Activated CD4-positive, alpha-beta memory T cell treated with anti-CD3 and anti-CD28 coated beads for 36 hours (primary cell): Measurements from ENCODE around the gene TPT1. TPM values are rescaled to one million over a fixed set of nuclear protein-coding genes. Genes with fewer than 3 reads are reported as not detected.
"Not testable (repeated sequence)": the region's sequence is repeated elsewhere in the genome, so short reads cannot be mapped to it uniquely, and the experiment has no call there.

Source experiments
- CTCF ChIA-PET: fragments of 350-600 bp; sonication (Branson Sonifier 250); formaldehyde crosslinking; loops from one replicate; lab custom pipeline; 2021; ENCODE audit warnings: antibody characterized with exemption, inconsistent platforms; lab: Charles Lee
- POLR2A ChIA-PET: fragments of 350-600 bp; sonication (Branson Sonifier 250); formaldehyde crosslinking; loops from one replicate; lab custom pipeline; 2021; ENCODE audit warnings: antibody characterized with exemption; lab: Charles Lee
- DNase-seq: peaks from one replicate; pipeline ENCODE4 v3.0.0-alpha.2; 2020
- H3K27ac Mint-ChIP-seq: one replicate; pipeline ENCODE4 v1.8.0; 2021; ENCODE audit warnings: mixed read lengths
- H3K27me3 Mint-ChIP-seq: one replicate; pipeline ENCODE4 v1.8.0; 2021; ENCODE audit warnings: mixed read lengths
- H3K36me3 Mint-ChIP-seq: one replicate; pipeline ENCODE4 v1.8.0; 2021; ENCODE audit warnings: mixed read lengths
- H3K4me1 Mint-ChIP-seq: one replicate; pipeline ENCODE4 v1.8.0; 2021; ENCODE audit warnings: low read depth, mixed read lengths
- H3K4me3 Mint-ChIP-seq: one replicate; pipeline ENCODE4 v1.8.0; 2021; ENCODE audit warnings: mild to moderate bottlenecking, mixed read lengths
- H3K9me3 Mint-ChIP-seq: one replicate; pipeline ENCODE4 v1.8.0; 2021; ENCODE audit warnings: mixed read lengths
- intact Hi-C: fragments of 100-400 bp; cut with micrococcal nuclease; formaldehyde crosslinking; loops from one replicate; pipeline ENCODE4 v1.15.1; 2023
- total RNA-seq, 2 experiments: library from RNA; stranded (reverse); gene quantifications; one replicate each; pipeline ENCODE4 v1.2.3, GENCODE V29; 2021

The TPT1 gene
- total RNA-seq, 2 experiments from 2014 or later = 3,227 to 3,264 TPM

DNA sequence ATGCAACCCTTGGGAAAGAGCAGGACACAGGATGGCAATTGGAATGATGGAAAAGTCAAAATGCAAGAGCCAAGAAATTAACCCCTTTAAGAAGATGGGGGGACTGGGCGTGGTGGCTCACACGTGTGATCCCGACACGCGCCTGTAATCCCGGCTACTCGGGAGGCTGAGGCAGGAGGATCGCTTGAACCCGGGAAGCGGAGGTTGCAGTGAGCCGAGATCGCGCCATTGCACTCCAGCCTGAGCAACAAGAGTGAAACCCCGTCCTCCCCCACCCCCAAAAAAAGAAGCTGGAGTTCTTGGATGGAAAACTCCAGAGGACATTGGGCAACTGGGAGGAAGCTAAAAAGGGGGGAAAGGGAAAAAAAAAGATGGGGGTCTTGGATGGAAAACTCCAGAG, 1.7 kb upstream of the TPT1 start:
- intact Hi-C loops = loop anchor here (5.0 kb wide), 2 partner anchors 825 to 840 kb away; partner anchors contain the start of gene LCP1
- peak overlapping the region; percentile 94 for H3K4me3 Mint-ChIP-seq
- POLR2A ChIA-PET = interaction anchor here (3.9 kb wide), 1 partner anchor 25 kb away, joined by 31 read pairs; no protein-coding TSS in a partner anchor
- peaks cover 51% of the 10 kb centered on the region for H3K36me3 Mint-ChIP-seq
- H3K9me3 Mint-ChIP-seq, H3K27me3 Mint-ChIP-seq, CTCF ChIA-PET, DNase-seq: not testable (repeated sequence)
- peak overlapping the region; percentile 38 for H3K27ac Mint-ChIP-seq
- peaks cover 30% of the 10 kb centered on the region for H3K4me1 Mint-ChIP-seq

DNA sequence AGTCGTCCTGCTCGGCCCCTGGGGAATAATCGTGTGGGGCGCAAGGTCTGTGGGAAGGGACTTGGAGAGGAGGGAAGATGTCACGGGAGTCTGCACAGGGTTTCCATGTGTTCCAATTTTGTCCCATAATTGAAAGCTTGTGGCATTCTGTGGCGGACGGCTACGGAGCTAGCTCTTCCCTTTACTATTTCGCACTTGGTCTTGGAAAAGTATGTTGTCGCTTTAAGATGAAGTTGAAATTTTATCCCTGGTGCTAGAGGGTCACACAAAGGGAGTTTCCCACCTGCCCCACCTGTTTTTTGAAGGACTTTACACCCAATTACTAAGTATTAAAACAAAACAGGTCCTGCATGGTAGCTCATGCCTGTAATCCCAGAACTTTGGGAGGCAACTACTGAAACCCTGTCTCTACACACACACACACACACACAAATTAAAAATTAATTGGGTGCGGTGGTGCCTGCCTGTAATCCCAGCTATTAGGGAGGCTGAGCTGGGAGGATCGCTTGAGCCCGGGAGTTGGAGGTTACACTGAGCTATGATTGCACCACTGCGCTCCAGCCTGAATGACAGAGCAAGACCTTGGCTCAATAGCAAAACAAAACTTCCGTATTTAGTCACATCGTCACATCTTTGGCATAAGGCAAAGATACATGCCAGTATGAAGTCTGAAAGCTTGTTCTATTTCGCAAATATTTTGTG, 967 bp upstream of the TPT1 start:
- Mint-ChIP-seq H3K4me3 (peak overlapping the region; percentile 94), H3K4me1 (peaks cover 37% of the 10 kb centered on the region), H3K27ac (peak overlapping the region; percentile 99), H3K9me3 (no peaks in the 10 kb centered on the region), H3K27me3 (no peaks in the 10 kb centered on the region), H3K36me3 (peaks cover 55% of the 10 kb centered on the region)
- intact Hi-C loops = loop anchor here (1.0 to 5.0 kb wide), 8 partner anchors 25 to 840 kb away; partner anchors contain the start of genes COG3, GTF2F2 and LCP1
- POLR2A ChIA-PET = interaction anchor here (0.6 to 3.9 kb wide), 9 partner anchors 10 to 354 kb away, joined by 3 to 31 read pairs (median 11); partner anchors contain the start of genes COG3 and SLC25A30
- no peak for DNase-seq
- CTCF ChIA-PET = interaction anchor here (1.1 to 2.5 kb wide), 6 partner anchors 8 to 76 kb away, joined by 3 to 10 read pairs (median 4); partner anchors contain the start of gene SLC25A30

GRCh38 chr13:45340422-45341033, 455 bp downstream of the TPT1 start:
- intact Hi-C loops = loop anchor here (1.0 to 5.0 kb wide), 9 partner anchors 27 to 842 kb away; partner anchors contain the start of genes COG3, GTF2F2, LCP1 and SLC25A30
- Mint-ChIP-seq H3K9me3 (no peaks in the 10 kb centered on the region), H3K4me1 (peaks cover 51% of the 10 kb centered on the region), H3K4me3 (peak overlapping the region; percentile 94), H3K27me3 (no peaks in the 10 kb centered on the region), H3K36me3 (peaks cover 64% of the 10 kb centered on the region), H3K27ac (peak overlapping the region; percentile 99)
- POLR2A ChIA-PET = interaction anchor here (0.6 to 3.9 kb wide), 12 partner anchors 9 to 1082 kb away, joined by 3 to 31 read pairs (median 4); partner anchors contain the start of genes COG3 and SLC25A30
- DNase-seq = peak; percentile 92
- CTCF ChIA-PET = interaction anchor here (0.6 to 2.5 kb wide), 8 partner anchors 9 to 294 kb away, joined by 3 to 10 read pairs (median 4); partner anchors contain the start of gene SLC25A30

GRCh38 chr13:45339867-45340266, 1.1 kb downstream of the TPT1 start:
- H3K4me1 Mint-ChIP-seq = peaks cover 58% of the 10 kb centered on the region
- peaks cover 66% of the 10 kb centered on the region for H3K36me3 Mint-ChIP-seq
- intact Hi-C loops = loop anchor here (1.0 to 5.0 kb wide), 3 partner anchors 78 to 842 kb away; partner anchors contain the start of genes LCP1 and SLC25A30
- no peaks in the 10 kb centered on the region for H3K9me3 Mint-ChIP-seq
- ChIA-PET POLR2A (interaction anchor here (0.6 to 3.9 kb wide), 10 partner anchors 8 to 1081 kb away, joined by 3 to 31 read pairs (median 8); partner anchors contain the start of genes COG3 and SLC25A30), CTCF (interaction anchor here (0.6 to 2.5 kb wide), 7 partner anchors 9 to 298 kb away, joined by 3 to 10 read pairs (median 3); no protein-coding TSS in a partner anchor)
- peak overlapping the region; percentile 94 for H3K4me3 Mint-ChIP-seq
- H3K27me3 Mint-ChIP-seq = no peaks in the 10 kb centered on the region
- DNase-seq = peak; percentile 70
- peak overlapping the region; percentile 99 for H3K27ac Mint-ChIP-seq

GRCh38 chr13:45339399-45339798, 1.6 kb downstream of the TPT1 start:
- Mint-ChIP-seq H3K27me3 (no peaks in the 10 kb centered on the region), H3K4me1 (peaks cover 60% of the 10 kb centered on the region), H3K27ac (peak overlapping the region; percentile 99), H3K36me3 (peaks cover 63% of the 10 kb centered on the region), H3K4me3 (peak overlapping the region; percentile 94), H3K9me3 (no peaks in the 10 kb centered on the region)
- intact Hi-C loops = no loop called here
- DNase-seq = no peak
- POLR2A ChIA-PET = interaction anchor here (0.8 to 3.9 kb wide), 5 partner anchors 10 to 284 kb away, joined by 3 to 31 read pairs (median 4); partner anchors contain the start of genes COG3 and SLC25A30
- CTCF ChIA-PET = interaction anchor here (0.6 to 1.7 kb wide), 4 partner anchors 21 to 297 kb away, joined by 3 to 5 read pairs (median 3); no protein-coding TSS in a partner anchor

DNA sequence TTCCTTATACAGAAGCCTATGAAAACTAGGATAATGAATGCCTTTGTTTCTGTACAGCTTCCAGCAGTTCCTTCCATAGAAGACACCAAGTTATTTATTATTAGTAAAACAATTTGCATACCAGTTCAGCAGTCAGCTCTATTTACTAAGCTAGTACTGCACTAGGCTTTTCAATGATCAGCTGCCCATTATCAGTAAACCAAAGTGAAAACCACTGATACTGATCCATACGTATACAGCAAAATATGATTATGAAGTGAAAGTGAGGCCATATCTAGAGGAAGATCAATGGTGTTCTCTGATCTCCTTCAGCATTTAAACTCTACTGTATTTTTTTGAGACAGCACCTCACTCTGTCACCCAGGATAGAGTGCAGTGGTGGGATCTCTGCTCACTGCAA, 3.2 kb downstream of the TPT1 start:
- ChIA-PET CTCF (interaction anchor here (1.2 to 1.6 kb wide), 4 partner anchors 29 to 291 kb away, joined by 3 to 7 read pairs (median 4); no protein-coding TSS in a partner anchor), POLR2A (interaction anchor here (0.9 to 1.6 kb wide), 4 partner anchors 9 to 40 kb away, joined by 3 to 8 read pairs (median 4); no protein-coding TSS in a partner anchor)
- Mint-ChIP-seq H3K4me1 (peaks cover 70% of the 10 kb centered on the region), H3K27ac (peak overlapping the region; percentile 99), H3K27me3 (no peaks in the 10 kb centered on the region), H3K4me3 (peak overlapping the region; percentile 94), H3K9me3 (no peaks in the 10 kb centered on the region), H3K36me3 (peaks cover 66% of the 10 kb centered on the region)
- intact Hi-C loops = no loop called here
- no peak for DNase-seq

DNA sequence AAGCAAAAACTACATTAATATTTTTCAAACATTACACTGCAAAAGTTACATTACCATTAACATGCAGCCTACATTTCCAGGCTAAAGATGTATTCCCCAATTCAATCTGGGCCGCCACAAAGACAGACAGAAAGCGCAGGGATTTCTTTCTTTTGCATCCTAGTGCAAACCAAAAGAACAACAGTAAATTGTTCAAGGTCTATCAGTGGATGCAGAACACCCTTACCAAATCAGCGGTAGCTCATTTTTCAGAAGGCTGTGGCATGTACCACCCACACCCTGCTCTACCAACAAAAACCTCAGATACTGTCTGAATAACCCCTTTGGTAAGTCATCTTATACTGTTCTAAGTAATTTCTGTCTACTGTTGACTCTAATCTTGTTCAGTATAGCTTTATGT, 3.6 kb downstream of the TPT1 start:
- Mint-ChIP-seq H3K27me3 (no peaks in the 10 kb centered on the region), H3K4me1 (peaks cover 69% of the 10 kb centered on the region), H3K36me3 (peaks cover 65% of the 10 kb centered on the region), H3K9me3 (no peaks in the 10 kb centered on the region), H3K27ac (peak overlapping the region; percentile 99), H3K4me3 (peak overlapping the region; percentile 31)
- ChIA-PET POLR2A (interaction anchor here (0.9 to 1.6 kb wide), 4 partner anchors 8 to 40 kb away, joined by 3 to 8 read pairs (median 4); no protein-coding TSS in a partner anchor), CTCF (interaction anchor here (1.2 to 1.6 kb wide), 4 partner anchors 28 to 291 kb away, joined by 3 to 7 read pairs (median 4); no protein-coding TSS in a partner anchor)
- peak; percentile 50 for DNase-seq
- intact Hi-C loops = no loop called here

- CTCF ChIA-PET = interaction anchor here (1.3 kb wide), 1 partner anchor 39 kb away, joined by 3 read pairs; no protein-coding TSS in a partner anchor
- Mint-ChIP-seq H3K36me3 (peaks cover 62% of the 10 kb centered on the region), H3K4me3 (peak overlapping the region; percentile 31), H3K4me1 (peaks cover 75% of the 10 kb centered on the region), H3K27ac (peak overlapping the region; percentile 58), H3K9me3 (no peaks in the 10 kb centered on the region), H3K27me3 (no peaks in the 10 kb centered on the region)
- no peak for DNase-seq
- POLR2A ChIA-PET = interaction anchor here (1.6 kb wide), 1 partner anchor 20 kb away, joined by 5 read pairs; no protein-coding TSS in a partner anchor
- intact Hi-C loops = no loop called here
Observed at GRCh38 chr13:45336025-45336800, 4.8 kb downstream of the TPT1 start.

- Mint-ChIP-seq H3K27me3 (no peaks in the 10 kb centered on the region), H3K36me3 (peaks cover 58% of the 10 kb centered on the region), H3K27ac (peak overlapping the region; percentile 58), H3K4me3 (no peak overlapping the region), H3K4me1 (peaks cover 82% of the 10 kb centered on the region), H3K9me3 (no peaks in the 10 kb centered on the region)
- ChIA-PET POLR2A (no interaction called here), CTCF (interaction anchor here (0.6 to 0.9 kb wide), 2 partner anchors 20 to 289 kb away, joined by 3 read pairs; no protein-coding TSS in a partner anchor)
- DNase-seq = no peak
- intact Hi-C loops = no loop called here
Observed at GRCh38 chr13:45335397-45336024, 5.5 kb downstream of the TPT1 start.
